Activated CD4-positive, alpha-beta T cell treated with anti-CD3 and anti-CD28 coated beads, Interleukin-2, Interleukin-4, amounts not matched to agents 100 ng/mL and 50 ng/mL, durations not matched to agents 16 hours and 8 hours (primary cell): ENCODE data around the gene LRRC2.
"Not testable (repeated sequence)": the region's sequence is repeated elsewhere in the genome, so short reads cannot be mapped to it uniquely, and the experiment has no call there.

ENCODE experiments used
- DNase-seq: peaks from one replicate; pipeline ENCODE4 v3.0.0-alpha.2; 2020; ENCODE audit warnings: low spot score

The LRRC2 gene

GRCh38 chr3:46584598-46585467 is 18.7 kb upstream of the LRRC2 start:
- no peak for DNase-seq

- no peak for DNase-seq
Observed at GRCh38 chr3:46580675-46581074, 14.6 kb upstream of the LRRC2 start.

- no peak for DNase-seq
Observed at GRCh38 chr3:46579756-46580286, 13.7 kb upstream of the LRRC2 start.

GRCh38 chr3:46578973-46579755 is 13.1 kb upstream of the LRRC2 start:
- no peak for DNase-seq

GRCh38 chr3:46577580-46578249 is 11.6 kb upstream of the LRRC2 start:
- not testable (repeated sequence) for DNase-seq

GRCh38 chr3:46576879-46577278 is 10.8 kb upstream of the LRRC2 start:
- no peak for DNase-seq

- no peak for DNase-seq
Observed at GRCh38 chr3:46576386-46576785, 10.3 kb upstream of the LRRC2 start.

GRCh38 chr3:46575577-46576222 is 9.6 kb upstream of the LRRC2 start:
- no peak for DNase-seq

GRCh38 chr3:46574881-46575576 is 8.9 kb upstream of the LRRC2 start:
- DNase-seq: no peak

GRCh38 chr3:46574243-46574646 is 8.1 kb upstream of the LRRC2 start:
- DNase-seq: no peak

GRCh38 chr3:46573701-46574100 is 7.6 kb upstream of the LRRC2 start:
- no peak for DNase-seq

- no peak for DNase-seq
Observed at GRCh38 chr3:46571684-46572083, 5.6 kb upstream of the LRRC2 start.

- DNase-seq: no peak
Observed at GRCh38 chr3:46565607-46566039, 479 bp downstream of the LRRC2 start.

- DNase-seq: no peak
Observed at GRCh38 chr3:46565077-46565476, 1.0 kb downstream of the LRRC2 start.

GRCh38 chr3:46564190-46565021 is 1.7 kb downstream of the LRRC2 start:
- DNase-seq: no peak

- DNase-seq: no peak
Observed at GRCh38 chr3:46561951-46562350, 4.2 kb downstream of the LRRC2 start.

- DNase-seq: no peak
Observed at GRCh38 chr3:46561511-46561910, 4.6 kb downstream of the LRRC2 start.

GRCh38 chr3:46559091-46559704 is 6.9 kb downstream of the LRRC2 start:
- DNase-seq: no peak

- DNase-seq: peak; percentile 78
Observed at GRCh38 chr3:46558184-46559043, 7.7 kb downstream of the LRRC2 start.
